Activated T-cell treated with anti-CD3 and anti-CD28 coated beads, Interleukin-2, amount 50 U/mL, for 4 hours (primary cell): ENCODE results near the gene FGF21. TPM values are rescaled to one million over a fixed set of nuclear protein-coding genes. Genes with fewer than 3 reads are reported as not detected.
"Not testable (repeated sequence)": the region's sequence is repeated elsewhere in the genome, so short reads cannot be mapped to it uniquely, and the experiment has no call there.

Experiments used
- ATAC-seq, 2 donors: fragments of 200-7000 bp; cut with Tn5 transposase; one replicate each; pipeline ENCODE4 v1.10.0; 2021
- DNase-seq: peaks from one replicate; pipeline ENCODE4 v3.0.0-alpha.2; 2020
- H3K27me3 Mint-ChIP-seq: one replicate; pipeline ENCODE4 v1.8.0; 2021; ENCODE audit warnings: low read depth, mixed read lengths
- H3K36me3 Mint-ChIP-seq: one replicate; pipeline ENCODE4 v1.8.0; 2022; ENCODE audit warnings: mixed read lengths; ENCODE audit not compliant: insufficient read depth
- H3K4me1 Mint-ChIP-seq: one replicate; pipeline ENCODE4 v1.8.0; 2021; ENCODE audit warnings: low read depth, mixed read lengths
- H3K4me3 Mint-ChIP-seq: one replicate; pipeline ENCODE4 v1.8.0; 2021; ENCODE audit warnings: mild to moderate bottlenecking, moderate library complexity, mixed read lengths
- H3K9me3 Mint-ChIP-seq: one replicate; pipeline ENCODE4 v1.8.0; 2021; ENCODE audit warnings: mixed read lengths
- total RNA-seq, 3 donors: library from RNA; stranded (reverse); gene quantifications; one replicate each; pipeline ENCODE4 v1.2.1, GENCODE V29; 2021

The FGF21 gene, protein sequence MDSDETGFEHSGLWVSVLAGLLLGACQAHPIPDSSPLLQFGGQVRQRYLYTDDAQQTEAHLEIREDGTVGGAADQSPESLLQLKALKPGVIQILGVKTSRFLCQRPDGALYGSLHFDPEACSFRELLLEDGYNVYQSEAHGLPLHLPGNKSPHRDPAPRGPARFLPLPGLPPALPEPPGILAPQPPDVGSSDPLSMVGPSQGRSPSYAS
- total RNA-seq, result not detected

DNA sequence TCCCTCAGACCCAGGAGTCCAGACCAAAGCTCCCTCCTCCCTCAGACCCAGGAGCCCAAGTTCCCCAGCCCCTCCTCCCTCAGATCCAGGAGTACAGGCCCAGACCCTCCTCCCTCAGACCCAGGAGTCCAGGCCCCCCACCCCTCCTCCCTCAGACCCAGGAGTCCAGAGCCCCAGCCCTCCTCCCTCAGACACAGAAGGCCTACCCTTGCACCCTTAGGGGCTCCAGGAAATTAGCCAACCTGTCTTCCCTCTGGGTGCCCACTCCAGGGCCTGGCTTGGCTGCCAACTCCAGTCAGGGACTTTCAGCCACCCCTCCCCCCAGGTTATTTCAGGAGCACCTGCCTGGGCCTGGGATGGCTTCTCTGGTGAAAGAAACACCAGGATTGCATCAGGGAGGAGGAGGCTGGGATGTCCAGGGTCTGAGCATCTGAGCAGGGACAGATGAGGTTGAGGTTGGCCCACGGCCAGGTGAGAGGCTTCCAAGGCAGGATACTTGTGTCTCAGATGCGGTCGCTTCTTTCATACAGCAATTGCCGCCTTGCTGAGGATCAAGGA is at the start of gene FGF21:
FGF21 (plus strand) TSS at position 441 of the 558 bp plus-strand sequence. CDS start 713 bp downstream, outside the sequence.
- ATAC-seq (no peak), DNase-seq (no peak)
- H3K4me1 Mint-ChIP-seq, result peaks cover 14% of the 10 kb centered on the region
- peaks cover 31% of the 10 kb centered on the region for H3K27me3 Mint-ChIP-seq
- H3K36me3 Mint-ChIP-seq, result no peaks in the 10 kb centered on the region
- no peak within 1 kb of the TSS for H3K4me3 Mint-ChIP-seq
- no peaks in the 10 kb centered on the region for H3K9me3 Mint-ChIP-seq

GRCh38 chr19:48708471-48708870 is 46.9 kb upstream of the FGF21 start:
- Mint-ChIP-seq H3K4me3 (no peak overlapping the region), H3K4me1 (peaks cover under 1% of the 10 kb centered on the region)

GRCh38 chr19:48711106-48711662 is 44.1 kb upstream of the FGF21 start:
- Mint-ChIP-seq H3K36me3 (peaks cover 5% of the 10 kb centered on the region), H3K27me3 (no peaks in the 10 kb centered on the region), H3K4me3 (no peak overlapping the region), H3K9me3 (no peaks in the 10 kb centered on the region), H3K4me1 (peaks cover 12% of the 10 kb centered on the region)
- DNase-seq, result no peak
- no peak for ATAC-seq

More at GRCh38 chr19:48708471-48708870, 46.9 kb upstream of the FGF21 start:
- no peak for DNase-seq
- ATAC-seq, result no peak
- no peaks in the 10 kb centered on the region for H3K9me3 Mint-ChIP-seq
- peaks cover 12% of the 10 kb centered on the region for H3K36me3 Mint-ChIP-seq
- H3K27me3 Mint-ChIP-seq, result no peaks in the 10 kb centered on the region

GRCh38 chr19:48713041-48713863 is 42.1 kb upstream of the FGF21 start:
- H3K4me3 Mint-ChIP-seq, result peak overlapping the region; percentile 85
- DNase-seq, result no peak

DNA sequence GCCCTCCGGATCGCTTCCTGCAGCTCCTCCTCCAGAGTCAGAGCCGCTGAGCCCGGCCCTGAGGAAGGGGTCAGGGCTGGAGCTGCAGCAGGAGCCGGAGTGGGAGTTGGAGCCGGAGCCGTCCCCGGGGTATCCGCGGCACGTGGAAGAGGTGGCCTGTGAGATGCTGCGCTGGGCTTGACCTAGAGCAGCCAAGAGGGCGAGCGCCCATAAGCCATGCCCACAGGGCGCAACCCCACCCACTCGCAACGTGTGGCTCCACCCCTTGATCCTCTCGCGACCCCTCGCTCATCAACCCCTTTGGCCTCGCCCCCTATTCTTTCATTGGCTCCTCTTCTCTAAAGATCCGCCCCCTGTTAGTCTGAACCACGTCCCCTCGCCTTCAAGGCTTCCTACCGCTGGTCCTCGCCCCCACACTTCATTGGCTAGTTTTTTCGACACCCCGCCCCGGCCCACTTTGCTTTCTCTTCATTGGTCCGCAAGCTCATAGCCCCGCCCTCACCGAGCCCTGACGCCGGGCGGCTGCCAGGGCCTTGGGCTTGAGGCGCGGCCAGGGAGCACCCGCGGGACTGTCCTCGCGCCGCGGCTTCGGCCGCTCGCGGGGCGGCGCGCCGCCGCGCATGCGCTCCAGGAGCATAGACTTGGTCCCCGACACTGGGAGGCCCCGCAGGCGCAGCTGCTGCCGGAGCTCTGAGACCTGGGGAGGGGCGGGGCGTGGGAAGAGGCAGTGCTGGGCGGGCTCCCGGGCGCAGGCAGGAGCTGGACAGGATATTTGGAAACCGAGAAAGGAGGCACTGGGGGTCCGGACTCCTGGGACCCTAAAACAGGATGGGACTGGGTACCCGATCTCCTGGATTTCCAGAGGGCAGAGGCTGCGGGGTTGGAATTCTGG is 41.2 kb upstream of the FGF21 start:
- no peaks in the 10 kb centered on the region for H3K27me3 Mint-ChIP-seq

More at GRCh38 chr19:48713041-48713863, 42.1 kb upstream of the FGF21 start:
- H3K9me3 Mint-ChIP-seq, result no peaks in the 10 kb centered on the region
- peaks cover 12% of the 10 kb centered on the region for H3K4me1 Mint-ChIP-seq
- no peak for ATAC-seq
- peaks cover 2% of the 10 kb centered on the region for H3K36me3 Mint-ChIP-seq
- no peaks in the 10 kb centered on the region for H3K27me3 Mint-ChIP-seq

GRCh38 chr19:48714759-48715675 is 40.3 kb upstream of the FGF21 start:
- Mint-ChIP-seq H3K27me3 (no peaks in the 10 kb centered on the region), H3K36me3 (peaks cover 2% of the 10 kb centered on the region), H3K4me3 (peak overlapping the region; percentile 85), H3K9me3 (no peaks in the 10 kb centered on the region), H3K4me1 (peaks cover 12% of the 10 kb centered on the region)
- ATAC-seq (no peak), DNase-seq (no peak)

More for the DNA sequence above, 41.2 kb upstream of the FGF21 start:
- peaks cover 2% of the 10 kb centered on the region for H3K36me3 Mint-ChIP-seq
- H3K9me3 Mint-ChIP-seq, result no peaks in the 10 kb centered on the region
- H3K4me3 Mint-ChIP-seq, result peak overlapping the region; percentile 85
- ATAC-seq (peak; percentile 94), DNase-seq (peak; percentile 93)
- peaks cover 12% of the 10 kb centered on the region for H3K4me1 Mint-ChIP-seq

DNA sequence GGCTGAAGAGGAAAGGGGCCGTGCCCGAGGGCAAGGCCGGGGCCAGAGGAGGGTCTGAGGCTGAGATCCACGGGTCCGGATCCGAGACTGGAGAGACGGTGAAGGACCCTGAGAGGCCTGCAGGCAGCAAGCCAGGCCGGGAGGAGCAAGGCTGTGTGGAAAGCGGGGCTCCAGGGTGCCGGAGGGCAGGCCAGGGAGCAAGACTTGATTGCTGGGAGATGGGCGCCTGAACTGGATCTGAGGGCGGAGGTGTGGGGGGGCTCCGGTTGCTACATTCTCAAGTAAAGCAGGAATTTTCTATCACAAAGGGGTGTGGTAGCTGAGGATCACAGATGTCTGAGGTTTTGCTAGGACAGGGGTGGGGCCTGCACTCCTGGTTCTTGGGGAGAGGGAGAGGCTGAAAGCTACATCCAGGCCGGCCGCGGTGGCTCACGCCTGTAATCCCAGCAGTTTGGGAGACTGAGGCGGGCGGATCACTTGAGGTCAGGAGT is 39.6 kb upstream of the FGF21 start:
- peaks cover 2% of the 10 kb centered on the region for H3K36me3 Mint-ChIP-seq
- H3K4me3 Mint-ChIP-seq, result peak overlapping the region; percentile 31
- H3K4me1 Mint-ChIP-seq, result peaks cover 13% of the 10 kb centered on the region
- no peak for ATAC-seq
- H3K9me3 Mint-ChIP-seq, result no peaks in the 10 kb centered on the region
- DNase-seq, result no peak
- no peaks in the 10 kb centered on the region for H3K27me3 Mint-ChIP-seq

DNA sequence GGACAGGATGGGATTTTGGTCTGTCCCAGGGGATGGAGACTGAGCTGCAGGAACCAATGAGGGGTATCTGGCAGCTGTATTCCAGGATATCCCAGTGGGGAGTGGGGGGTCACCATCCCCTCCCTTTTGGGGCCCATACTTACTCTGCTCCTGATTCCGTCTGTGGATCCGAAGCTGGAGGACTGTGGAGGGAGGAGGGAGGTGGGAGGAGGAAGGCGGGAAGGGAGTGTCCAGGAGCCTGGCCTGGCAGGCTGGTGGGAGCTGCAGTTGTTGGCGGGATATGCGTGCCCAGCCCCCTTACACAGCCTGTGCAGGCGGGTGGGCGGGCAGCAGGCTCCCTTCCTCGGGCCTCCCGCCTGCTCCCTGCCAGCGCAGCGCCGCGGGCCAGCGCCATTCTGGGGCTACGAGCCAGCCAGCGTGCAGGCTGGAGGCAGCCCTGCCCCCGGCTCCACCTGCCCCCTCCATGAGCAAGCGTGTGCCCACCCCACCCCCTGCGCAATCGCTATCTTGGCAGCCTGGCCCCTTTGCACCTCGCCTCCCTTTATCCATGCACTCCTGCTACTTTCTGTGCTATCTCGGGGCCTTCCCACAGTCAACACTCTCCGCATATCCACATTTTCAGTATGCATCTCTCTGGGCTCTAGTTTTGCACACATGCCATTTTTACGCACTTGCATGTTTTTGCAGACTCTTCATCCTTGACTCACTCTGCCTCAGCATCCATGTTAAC is 38.6 kb upstream of the FGF21 start:
- Mint-ChIP-seq H3K4me3 (no peak overlapping the region), H3K27me3 (no peaks in the 10 kb centered on the region)

GRCh38 chr19:48718106-48718505 is 37.2 kb upstream of the FGF21 start:
- not testable (repeated sequence) for H3K9me3 Mint-ChIP-seq, DNase-seq, ATAC-seq

More for the DNA sequence above, 38.6 kb upstream of the FGF21 start:
- Mint-ChIP-seq H3K4me1 (peaks cover 19% of the 10 kb centered on the region), H3K36me3 (no peaks in the 10 kb centered on the region), H3K9me3 (no peaks in the 10 kb centered on the region)
- ATAC-seq, result no peak
- DNase-seq, result no peak

GRCh38 chr19:48718711-48719231 is 36.6 kb upstream of the FGF21 start:
- H3K36me3 Mint-ChIP-seq, result no peaks in the 10 kb centered on the region
- ATAC-seq (no peak), DNase-seq (no peak)
- H3K4me3 Mint-ChIP-seq, result peak overlapping the region; percentile 29
- H3K4me1 Mint-ChIP-seq, result peaks cover 15% of the 10 kb centered on the region
- H3K9me3 Mint-ChIP-seq, result no peaks in the 10 kb centered on the region
- H3K27me3 Mint-ChIP-seq, result no peaks in the 10 kb centered on the region

More at GRCh38 chr19:48718106-48718505, 37.2 kb upstream of the FGF21 start:
- not testable (repeated sequence) for H3K4me3 Mint-ChIP-seq, H3K27me3 Mint-ChIP-seq, H3K36me3 Mint-ChIP-seq
- H3K4me1 Mint-ChIP-seq, result peaks cover 19% of the 10 kb centered on the region

DNA sequence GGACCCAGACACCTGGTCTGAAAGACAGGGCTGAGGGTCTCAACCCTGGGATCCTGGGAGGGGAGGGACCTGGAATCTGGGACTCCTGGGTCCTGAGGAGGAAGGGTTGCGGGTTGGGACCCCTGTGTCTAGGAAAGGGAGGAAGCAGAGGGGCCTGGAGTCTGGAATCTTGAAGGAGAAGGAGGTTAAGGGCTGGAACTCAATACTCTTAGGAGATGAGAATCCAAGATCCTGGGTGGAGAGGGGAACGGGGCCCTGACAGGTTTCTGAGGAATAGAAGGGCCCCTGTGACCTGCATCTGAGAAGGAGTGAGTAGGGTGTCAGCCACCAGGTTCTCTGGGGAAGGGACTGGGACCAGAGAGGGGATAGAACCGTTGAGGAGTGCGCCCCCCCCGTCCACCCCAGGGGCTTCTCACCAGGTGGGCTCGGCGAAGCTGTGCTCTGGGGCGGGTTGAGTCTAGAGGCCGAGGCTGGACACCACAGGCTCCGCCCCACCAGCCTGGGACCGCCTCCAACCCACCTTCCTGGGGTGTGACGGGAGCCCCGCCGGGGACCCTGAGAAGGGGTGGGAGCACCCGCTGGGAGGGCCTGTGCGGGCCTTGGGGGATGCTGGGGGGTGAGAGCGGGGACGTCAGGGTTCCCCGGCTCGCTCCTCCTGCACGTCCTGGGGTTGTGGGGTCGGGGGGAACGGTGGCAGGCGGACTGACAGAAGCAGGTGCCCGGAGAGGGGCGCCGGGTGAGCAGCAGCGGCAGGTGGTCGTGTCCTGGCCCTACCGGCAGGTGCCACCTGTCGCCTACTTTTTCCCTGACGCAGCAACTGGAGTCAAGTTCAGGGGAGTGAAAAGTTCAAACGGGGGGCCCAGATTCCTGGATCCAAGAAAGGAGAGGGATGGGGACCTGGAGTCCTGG is 35.8 kb upstream of the FGF21 start, which contains the start of gene MAMSTR:
MAMSTR (minus strand) TSS at position 463 of the 909 bp plus-strand sequence. CDS start 694 bp downstream, outside the sequence.
- Mint-ChIP-seq H3K4me3 (peak within 1 kb of the TSS; percentile 87), H3K36me3 (no peaks in the 10 kb centered on the region), H3K4me1 (peaks cover 12% of the 10 kb centered on the region), H3K9me3 (no peaks in the 10 kb centered on the region), H3K27me3 (no peaks in the 10 kb centered on the region)
- no peak for ATAC-seq
- DNase-seq, result no peak
